Measurements from ENCODE around the gene OTOL1.

OTOL1 gene

DNA sequence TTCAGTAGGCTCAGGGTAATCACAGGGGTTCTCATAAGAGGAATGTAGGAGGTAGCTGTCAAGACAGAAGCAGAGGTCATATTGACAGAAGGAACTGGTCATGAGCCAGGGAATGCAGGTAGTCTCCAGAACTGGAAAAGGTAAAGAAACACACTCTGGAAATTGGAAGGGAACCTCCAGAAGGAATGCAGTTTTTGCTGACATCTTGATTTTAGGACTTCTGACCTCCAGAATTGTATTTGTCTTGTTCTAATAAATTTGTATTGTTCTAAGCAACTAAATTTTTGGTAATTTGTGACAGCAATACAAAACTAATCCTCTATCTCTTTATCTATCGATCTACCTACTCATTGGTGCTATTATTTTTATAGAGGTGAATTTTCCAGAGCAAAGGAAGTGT is 49.2 kb downstream of the OTOL1 start:
- no peak for DNase-seq

GRCh38 chr3:161548301-161548700 is 51.7 kb downstream of the OTOL1 start:
- DNase-seq: no peak

GRCh38 chr3:161549261-161549660 is 52.7 kb downstream of the OTOL1 start:
- DNase-seq: no peak

- no peak for DNase-seq
Observed at GRCh38 chr3:161550491-161551195, 54.0 kb downstream of the OTOL1 start.

- no peak for DNase-seq
Observed at GRCh38 chr3:161551697-161552096, 55.1 kb downstream of the OTOL1 start.

- no peak for DNase-seq
Observed at GRCh38 chr3:161552984-161553560, 56.5 kb downstream of the OTOL1 start.
